ENCODE measurements around the gene HORMAD1. TPM values are rescaled to one million over a fixed set of nuclear protein-coding genes. Genes with fewer than 3 reads are reported as not detected.

Gene HORMAD1
- total and polyA plus RNA-seq, 4 donors = 0.17 to 1.2 (median 0.51) TPM

DNA sequence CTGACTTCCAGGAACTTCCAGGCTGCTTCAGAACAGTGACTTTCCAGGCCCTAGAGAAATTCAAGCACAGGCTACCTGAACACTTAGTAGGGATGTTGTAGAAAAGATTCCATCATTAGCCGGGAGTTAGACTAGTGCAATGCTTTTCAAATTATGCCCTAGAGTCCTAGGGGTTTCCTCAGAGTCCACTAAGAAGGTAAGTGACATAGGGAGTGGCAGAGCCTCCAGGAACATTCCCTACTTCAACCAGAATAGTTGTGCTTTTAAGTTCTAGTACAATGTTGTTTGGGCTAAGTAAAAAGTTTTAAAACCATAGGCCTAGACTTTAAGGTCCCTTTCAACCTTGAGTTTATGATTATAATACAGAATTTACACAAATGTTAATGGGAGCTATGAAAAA, 14.6 kb downstream of the HORMAD1 start:
- no peak for ATAC-seq (ENCODE audit: insufficient read depth, low FRiP score)

DNA sequence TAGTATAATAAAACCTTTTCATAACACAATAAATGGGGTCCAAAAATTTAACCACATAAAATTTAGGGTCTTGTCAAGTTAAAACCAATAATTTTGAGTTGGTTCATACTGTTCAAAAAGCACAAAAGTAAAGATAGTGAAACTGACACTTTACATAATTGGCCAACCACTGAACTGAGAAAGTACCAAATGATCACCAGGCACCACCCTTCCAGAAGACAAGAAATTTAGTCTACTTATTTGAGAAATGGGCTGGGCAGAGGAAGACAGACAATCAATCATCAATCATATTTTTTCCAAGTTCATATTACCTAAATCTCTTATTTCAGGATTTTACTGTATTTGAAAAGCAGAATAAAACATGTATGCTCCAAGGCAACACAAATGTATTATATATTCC, 17.3 kb downstream of the HORMAD1 start:
- Histone ChIP-seq H3K4me1 (ENCODE audit: control insufficient read depth in 5 of 5, insufficient read depth in 5 of 5, low read length in 5 of 5) (no peaks in the 10 kb centered on the region), H3K36me3 (ENCODE audit: control insufficient read depth in 4 of 4, insufficient read depth in 4 of 4, low read length in 4 of 4) (no peaks in the 10 kb centered on the region), H3K27ac (ENCODE audit: low read depth in 1 of 2, low read length in 1 of 2) (no peak overlapping the region), H3K9me3 (ENCODE audit: control insufficient read depth in 4 of 4, insufficient read depth in 3 of 4, low read length in 3 of 4) (no peaks in the 10 kb centered on the region), H3K4me3 (no peak overlapping the region), H3K9ac (ENCODE audit: insufficient read depth in 1 of 2, low read length in 2 of 2) (no peak overlapping the region), H3K27me3 (ENCODE audit: control insufficient read depth in 3 of 3, insufficient read depth in 3 of 3, low read length in 2 of 3) (peaks cover 0 to 3% (median 0%) of the 10 kb centered on the region in 3 donors)
- DNase-seq (no peak), ATAC-seq (ENCODE audit: insufficient read depth, low FRiP score) (no peak)
- no peak for TF ChIP-seq CTCF (IDR thresholded peaks at IDR 0.05; ENCODE audit: control extremely low read depth, extremely low read depth)

More for the DNA sequence above, 14.6 kb downstream of the HORMAD1 start:
- H3K36me3 ChIP-seq (ENCODE audit: control insufficient read depth in 4 of 4, insufficient read depth in 4 of 4, low read length in 4 of 4) = no peaks in the 10 kb centered on the region
- H3K27me3 ChIP-seq (ENCODE audit: control insufficient read depth in 3 of 3, insufficient read depth in 3 of 3, low read length in 2 of 3) = peaks cover 0 to 3% (median 0%) of the 10 kb centered on the region in 3 donors
- no peaks in the 10 kb centered on the region for H3K9me3 ChIP-seq (ENCODE audit: control insufficient read depth in 4 of 4, insufficient read depth in 3 of 4, low read length in 3 of 4)
- no peaks in the 10 kb centered on the region for H3K4me1 ChIP-seq (ENCODE audit: control insufficient read depth in 5 of 5, insufficient read depth in 5 of 5, low read length in 5 of 5)
- no peak overlapping the region for H3K27ac ChIP-seq (ENCODE audit: low read depth in 1 of 2, low read length in 1 of 2)
- no peak overlapping the region for H3K4me3 ChIP-seq
- no peak overlapping the region for H3K9ac ChIP-seq (ENCODE audit: insufficient read depth in 1 of 2, low read length in 2 of 2)
- DNase-seq = no peak
- no peak for TF ChIP-seq CTCF (IDR thresholded peaks at IDR 0.05; ENCODE audit: control extremely low read depth, extremely low read depth)
- WGBS, 2 donors = 76 to 89% methylated on average over 1 of the region's 1 CpG

GRCh38 chr1:150696995-150697927, 23.4 kb downstream of the HORMAD1 start, which contains the start of gene GOLPH3L:
Gene GOLPH3L (minus strand): TSS chr1:150697154. CDS start chr1:150694838, 2,316 bp downstream.
- no peak for TF ChIP-seq CTCF (IDR thresholded peaks at IDR 0.05; ENCODE audit: control extremely low read depth, extremely low read depth)
- Histone ChIP-seq H3K9ac (ENCODE audit: insufficient read depth in 1 of 2, low read length in 2 of 2) (peak within 1 kb of the TSS; percentile 41 to 84), H3K27ac (ENCODE audit: low read depth in 1 of 2, low read length in 1 of 2) (peak within 1 kb of the TSS; percentile 63 to 82), H3K4me1 (ENCODE audit: control insufficient read depth in 5 of 5, insufficient read depth in 5 of 5, low read length in 5 of 5) (peaks cover 0 to 15% (median 2%) of the 10 kb centered on the region in 5 donors), H3K4me3 (peak within 1 kb of the TSS; percentile 44), H3K36me3 (ENCODE audit: control insufficient read depth in 4 of 4, insufficient read depth in 4 of 4, low read length in 4 of 4) (peaks cover 3 to 10% (median 6%) of the 10 kb centered on the region in 4 donors), H3K27me3 (ENCODE audit: control insufficient read depth in 3 of 3, insufficient read depth in 3 of 3, low read length in 2 of 3) (peaks cover 0 to 3% (median 0%) of the 10 kb centered on the region in 3 donors), H3K9me3 (ENCODE audit: control insufficient read depth in 4 of 4, insufficient read depth in 3 of 4, low read length in 3 of 4) (no peaks in the 10 kb centered on the region)
- ATAC-seq (ENCODE audit: insufficient read depth, low FRiP score) = peak; percentile 100
- WGBS, 2 donors = 1 to 2% methylated on average over 18 of the region's 18 CpGs
- peak; percentile 96 to 99 (median 99) for DNase-seq

Measured in lung (tissue), 12 donors.